Measurements from ENCODE around the gene OPN1SW.

The OPN1SW gene

GRCh38 chr7:128732521-128733277 is 42.9 kb downstream of the OPN1SW start:
- no peak for DNase-seq (ENCODE audit: low read depth)

- DNase-seq (ENCODE audit: low read depth) = no peak
These were observed 44.4 kb downstream of the OPN1SW start for GRCh38 chr7:128731184-128731583.

GRCh38 chr7:128729494-128729893 is 46.1 kb downstream of the OPN1SW start:
- DNase-seq (ENCODE audit: low read depth) = no peak

- no peak for DNase-seq (ENCODE audit: low read depth)
These were observed 47.0 kb downstream of the OPN1SW start for GRCh38 chr7:128728598-128728997.

GRCh38 chr7:128727239-128727638 is 48.4 kb downstream of the OPN1SW start:
- no peak for DNase-seq (ENCODE audit: low read depth)

GRCh38 chr7:128726737-128727072 is 48.9 kb downstream of the OPN1SW start:
- DNase-seq (ENCODE audit: low read depth) = no peak

- DNase-seq (ENCODE audit: low read depth) = no peak
These were observed 49.4 kb downstream of the OPN1SW start for GRCh38 chr7:128726059-128726736.

GRCh38 chr7:128725531-128725930 is 50.1 kb downstream of the OPN1SW start:
- no peak for DNase-seq (ENCODE audit: low read depth)

- DNase-seq (ENCODE audit: low read depth) = no peak
These were observed 50.9 kb downstream of the OPN1SW start for GRCh38 chr7:128724743-128725142.
